Suprapubic skin (tissue), 4 donors: ENCODE data around the gene MMP19.

Experiments used
- CTCF ChIP-seq, 2 donors: fragments of 200-600 bp in 1 of 2; fragments of 450-650 bp in 1 of 2; sonication (generic) in 1 of 2; IDR thresholded peaks; one replicate each; pipeline ENCODE4 v1.5.1; 2016 to 2019; ENCODE audit warnings: antibody characterized with exemption in 2 of 2, mild to moderate bottlenecking in 1 of 2, moderate library complexity in 1 of 2
- POLR2A ChIP-seq, 2 donors: fragments of 450-650 bp; IDR thresholded peaks; one replicate each; pipeline ENCODE4 v1.6.1; 2017; ENCODE audit warnings: antibody characterized with exemption in 2 of 2, mild to moderate bottlenecking in 2 of 2, moderate library complexity in 2 of 2
- POLR2AphosphoS5 ChIP-seq, 3 donors: sonication (generic); formaldehyde crosslinking; IDR thresholded peaks; one replicate each; pipeline ENCODE4 v1.6.1; 2017; ENCODE audit warnings: antibody characterized with exemption in 3 of 3

- TF ChIP-seq POLR2A (IDR thresholded peaks at IDR 0.05) (no peak), CTCF (IDR thresholded peaks at IDR 0.05) (no peak), POLR2AphosphoS5 (IDR thresholded peaks at IDR 0.05) (no peak)
These were observed 4.3 kb upstream of the MMP19 start for GRCh38 chr12:55847033-55847432.
